ENCODE data around the gene RABGAP1.

DNA sequence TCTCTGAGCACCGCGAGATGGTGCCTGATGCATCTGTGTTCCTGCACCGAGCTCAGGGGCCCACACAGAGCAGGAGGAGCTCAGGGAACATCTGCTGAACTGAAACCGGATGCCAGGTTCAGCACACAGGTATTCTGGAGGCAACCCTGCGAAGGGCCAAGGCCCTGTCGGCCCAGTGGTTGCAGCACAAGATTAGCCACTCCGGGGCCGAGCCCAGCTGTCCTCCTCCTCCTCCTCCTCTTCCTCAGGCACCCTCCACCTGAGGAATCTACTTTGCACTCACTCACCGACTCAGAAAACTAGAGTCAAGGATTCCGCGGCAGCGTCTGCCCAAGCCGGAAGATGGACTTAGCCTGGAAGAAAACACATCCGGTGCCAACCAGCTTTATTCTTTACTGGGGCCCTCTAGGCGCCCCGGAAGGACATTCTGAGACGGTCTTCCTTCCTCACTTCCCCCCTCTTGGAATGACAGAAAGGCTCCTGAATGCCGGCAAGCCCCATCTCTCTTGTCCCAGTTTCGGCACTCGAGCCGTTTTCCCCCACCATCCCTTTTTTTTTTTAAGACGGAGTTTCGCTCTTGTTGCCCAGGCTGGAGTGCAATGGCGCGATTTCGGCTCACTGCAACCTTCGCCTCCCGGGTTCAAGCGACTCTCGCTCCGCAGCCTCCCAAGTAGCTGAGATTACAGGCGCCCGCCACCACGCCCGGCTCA, 27.7 kb upstream of the RABGAP1 start, which contains the start of gene ZBTB6:
- TF ChIP-seq, protein P1, sequence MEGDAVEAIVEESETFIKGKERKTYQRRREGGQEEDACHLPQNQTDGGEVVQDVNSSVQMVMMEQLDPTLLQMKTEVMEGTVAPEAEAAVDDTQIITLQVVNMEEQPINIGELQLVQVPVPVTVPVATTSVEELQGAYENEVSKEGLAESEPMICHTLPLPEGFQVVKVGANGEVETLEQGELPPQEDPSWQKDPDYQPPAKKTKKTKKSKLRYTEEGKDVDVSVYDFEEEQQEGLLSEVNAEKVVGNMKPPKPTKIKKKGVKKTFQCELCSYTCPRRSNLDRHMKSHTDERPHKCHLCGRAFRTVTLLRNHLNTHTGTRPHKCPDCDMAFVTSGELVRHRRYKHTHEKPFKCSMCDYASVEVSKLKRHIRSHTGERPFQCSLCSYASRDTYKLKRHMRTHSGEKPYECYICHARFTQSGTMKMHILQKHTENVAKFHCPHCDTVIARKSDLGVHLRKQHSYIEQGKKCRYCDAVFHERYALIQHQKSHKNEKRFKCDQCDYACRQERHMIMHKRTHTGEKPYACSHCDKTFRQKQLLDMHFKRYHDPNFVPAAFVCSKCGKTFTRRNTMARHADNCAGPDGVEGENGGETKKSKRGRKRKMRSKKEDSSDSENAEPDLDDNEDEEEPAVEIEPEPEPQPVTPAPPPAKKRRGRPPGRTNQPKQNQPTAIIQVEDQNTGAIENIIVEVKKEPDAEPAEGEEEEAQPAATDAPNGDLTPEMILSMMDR (conservative IDR thresholded peaks at IDR 0.05; ENCODE audit: low read depth, low read length): no peak
- TF ChIP-seq EZH2 (IDR thresholded peaks at IDR 0.05; ENCODE audit: borderline replicate concordance, low read depth, low read length, poor library complexity, severe bottlenecking): no peak

Data from A673 (cell line).